GM18498 (cell line): Measurements from ENCODE around the gene POLR3H.

Experiments
- ATAC-seq: cut with Tn5 transposase; IDR thresholded peaks from one replicate; pipeline ENCODE4 v1.9.1; 2021; ENCODE audit warnings: mild to moderate bottlenecking, moderate library complexity; ENCODE audit not compliant: unreplicated experiment

The POLR3H gene

GRCh38 chr22:41488076-41488475, 56.2 kb downstream of the POLR3H start:
- ATAC-seq = no peak

GRCh38 chr22:41487037-41487935, 57.0 kb downstream of the POLR3H start:
- ATAC-seq = no peak

GRCh38 chr22:41485033-41485432, 59.2 kb downstream of the POLR3H start:
- no peak for ATAC-seq

GRCh38 chr22:41482319-41482935, 61.8 kb downstream of the POLR3H start:
- no peak for ATAC-seq

GRCh38 chr22:41481925-41482318, 62.3 kb downstream of the POLR3H start:
- no peak for ATAC-seq

- no peak for ATAC-seq
These were observed 63.0 kb downstream of the POLR3H start for GRCh38 chr22:41481131-41481830.

- ATAC-seq = no peak
These were observed 63.9 kb downstream of the POLR3H start for GRCh38 chr22:41480397-41480735.

- ATAC-seq = no peak
These were observed 64.4 kb downstream of the POLR3H start for GRCh38 chr22:41479671-41480396.

GRCh38 chr22:41478891-41479521, 65.3 kb downstream of the POLR3H start:
- ATAC-seq = no peak

- ATAC-seq = no peak
These were observed 65.8 kb downstream of the POLR3H start for GRCh38 chr22:41478473-41478872.
